SK-N-SH (cell line): Measurements from ENCODE around the gene CNTFR.

Experiments used
- FOXM1 ChIP-seq: IDR thresholded peaks from 2 replicates; pipeline ENCODE4 v1.4.0; 2012; ENCODE audit warnings: low read depth, mild to moderate bottlenecking
- TF ChIP-seq, protein P1 (sequence below): IDR thresholded peaks from 2 replicates; pipeline ENCODE4 v1.4.0; 2012; ENCODE audit warnings: low read depth
- TF ChIP-seq, protein P2 (sequence below): fragments of 200-600 bp; sonication (generic); IDR thresholded peaks from 2 replicates; pipeline ENCODE4 v1.6.1; 2017; ENCODE audit warnings: antibody characterized with exemption, mild to moderate bottlenecking, moderate library complexity

DNA sequence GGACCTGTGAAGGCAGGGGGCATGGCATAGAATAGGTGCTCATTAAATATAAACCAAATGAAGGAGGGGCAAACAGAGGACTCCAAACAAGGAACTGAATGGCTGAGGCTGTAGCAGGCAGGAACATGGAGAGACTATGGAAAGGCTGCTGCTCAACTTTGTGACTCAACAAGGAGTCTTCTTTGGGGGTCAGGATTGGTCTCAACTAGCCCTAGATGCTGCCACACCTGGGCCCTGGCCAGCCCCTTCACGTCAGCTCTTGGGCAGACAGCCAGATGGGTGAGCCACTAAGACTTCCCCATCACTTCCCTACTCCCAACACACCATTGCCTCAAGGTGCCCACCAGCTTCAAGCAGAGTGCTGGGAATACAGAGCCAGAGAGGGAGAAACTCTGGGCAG is 11.4 kb upstream of the CNTFR start:
- no peak for TF ChIP-seq FOXM1
- TF ChIP-seq, protein P1, sequence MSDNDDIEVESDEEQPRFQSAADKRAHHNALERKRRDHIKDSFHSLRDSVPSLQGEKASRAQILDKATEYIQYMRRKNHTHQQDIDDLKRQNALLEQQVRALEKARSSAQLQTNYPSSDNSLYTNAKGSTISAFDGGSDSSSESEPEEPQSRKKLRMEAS: no peak
- TF ChIP-seq, protein P2, sequence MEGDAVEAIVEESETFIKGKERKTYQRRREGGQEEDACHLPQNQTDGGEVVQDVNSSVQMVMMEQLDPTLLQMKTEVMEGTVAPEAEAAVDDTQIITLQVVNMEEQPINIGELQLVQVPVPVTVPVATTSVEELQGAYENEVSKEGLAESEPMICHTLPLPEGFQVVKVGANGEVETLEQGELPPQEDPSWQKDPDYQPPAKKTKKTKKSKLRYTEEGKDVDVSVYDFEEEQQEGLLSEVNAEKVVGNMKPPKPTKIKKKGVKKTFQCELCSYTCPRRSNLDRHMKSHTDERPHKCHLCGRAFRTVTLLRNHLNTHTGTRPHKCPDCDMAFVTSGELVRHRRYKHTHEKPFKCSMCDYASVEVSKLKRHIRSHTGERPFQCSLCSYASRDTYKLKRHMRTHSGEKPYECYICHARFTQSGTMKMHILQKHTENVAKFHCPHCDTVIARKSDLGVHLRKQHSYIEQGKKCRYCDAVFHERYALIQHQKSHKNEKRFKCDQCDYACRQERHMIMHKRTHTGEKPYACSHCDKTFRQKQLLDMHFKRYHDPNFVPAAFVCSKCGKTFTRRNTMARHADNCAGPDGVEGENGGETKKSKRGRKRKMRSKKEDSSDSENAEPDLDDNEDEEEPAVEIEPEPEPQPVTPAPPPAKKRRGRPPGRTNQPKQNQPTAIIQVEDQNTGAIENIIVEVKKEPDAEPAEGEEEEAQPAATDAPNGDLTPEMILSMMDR: no peak
